B cell (primary cell): ENCODE measurements around the gene SLC25A20. TPM values are rescaled to one million over a fixed set of nuclear protein-coding genes. Genes with fewer than 3 reads are reported as not detected.
A peak's percentile ranks its signal among the peaks of the same experiment; 100 is the strongest.

ENCODE experiments used
- ATAC-seq: fragments of 200-7000 bp; cut with Tn5 transposase; one replicate; pipeline ENCODE4 v1.10.0; 2021; ENCODE audit warnings: low read depth, mild to moderate bottlenecking, moderate number of reproducible peaks, moderate library complexity
- CTCF ChIA-PET: fragments of 350-600 bp; sonication (Branson Sonifier 250); formaldehyde crosslinking; loops from one replicate; lab custom pipeline; 2021; ENCODE audit warnings: antibody characterized with exemption, inconsistent platforms; lab: Charles Lee
- POLR2A ChIA-PET: fragments of 350-600 bp; sonication (Branson Sonifier 250); formaldehyde crosslinking; loops from one replicate; lab custom pipeline; 2021; ENCODE audit warnings: antibody characterized with exemption; lab: Charles Lee
- DNase-seq: peaks from one replicate; pipeline ENCODE4 v3.0.0; 2013
- H2AFZ ChIP-seq: 2 replicates; pipeline ENCODE4 v1.6.1; 2012; ENCODE audit warnings: mild to moderate bottlenecking, low read depth, low read length; ENCODE audit not compliant: insufficient read depth, poor library complexity, severe bottlenecking
- H3K27ac ChIP-seq, 2 donors: 1 replicate in 1 of 2; 2 replicates in 1 of 2; pipeline ENCODE4 v1.5.1; 2012 to 2013; ENCODE audit warnings: low read length in 2 of 2, mild to moderate bottlenecking in 2 of 2, moderate library complexity in 1 of 2
- H3K27me3 ChIP-seq, 4 experiments: fragments of 200-600 bp in 1 of 4; sonication (generic) in 1 of 4; replicated peaks in 1 of 4; 1 replicate in 2 of 4; 2 replicates in 2 of 4; pipeline versions ENCODE4 v1.6.1 to v1.7.0; 2013 to 2016; ENCODE audit warnings: low read length in 3 of 4, mild to moderate bottlenecking in 2 of 4, mixed read lengths in 1 of 4, moderate library complexity in 1 of 4; ENCODE audit not compliant: insufficient read depth in 4 of 4, control insufficient read depth in 3 of 4; ENCODE audit errors: control extremely low read depth in 1 of 4
- H3K36me3 ChIP-seq, 2 experiments: replicated peaks in 1 of 2; 1 replicate in 1 of 2; 2 replicates in 1 of 2; pipeline versions ENCODE4 v1.6.1 to v1.7.1; 2013; ENCODE audit warnings: low read length in 1 of 2; ENCODE audit not compliant: insufficient read depth in 2 of 2, control insufficient read depth in 1 of 2; ENCODE audit errors: control extremely low read depth in 1 of 2, extremely low read depth in 1 of 2
- H3K4me1 ChIP-seq, 2 donors: fragments of 200-600 bp in 1 of 2; sonication (generic) in 1 of 2; 1 replicate in 1 of 2; 2 replicates in 1 of 2; pipeline versions ENCODE4 v1.5.1 to v1.6.1; 2013 to 2017; ENCODE audit warnings: low read length in 2 of 2; ENCODE audit not compliant: control insufficient read depth in 2 of 2, insufficient read depth in 2 of 2
- H3K4me2 ChIP-seq: replicated peaks from 2 replicates; pipeline ENCODE3; 2012; ENCODE audit warnings: mild to moderate bottlenecking, low read depth, low read length; ENCODE audit not compliant: poor library complexity, severe bottlenecking
- H3K4me3 ChIP-seq, 5 experiments: fragments of 200-600 bp in 1 of 5; sonication (generic) in 1 of 5; 1 replicate in 3 of 5; 2 replicates in 2 of 5; pipeline versions ENCODE4 v1.5.1 to v1.7.0; 2011 to 2016; ENCODE audit warnings: low read length in 4 of 5, mild to moderate bottlenecking in 4 of 5, low read depth in 2 of 5, control low read depth in 1 of 5, moderate library complexity in 1 of 5; ENCODE audit not compliant: insufficient read depth in 1 of 5; ENCODE audit errors: control extremely low read depth in 1 of 5, extremely low read depth in 1 of 5
- H3K79me2 ChIP-seq: fragments of 200-600 bp; sonication (generic); one replicate; pipeline ENCODE4 v1.6.0; 2016; ENCODE audit warnings: low read length; ENCODE audit not compliant: control insufficient read depth, insufficient read depth
- H3K9ac ChIP-seq: fragments of 200-600 bp; sonication (generic); 2 replicates; pipeline ENCODE4 v1.6.1; 2017; ENCODE audit warnings: mild to moderate bottlenecking, low read length, moderate library complexity
- H3K9me3 ChIP-seq, 3 donors: one replicate each; pipeline versions ENCODE4 v1.6.1 to v1.7.1; 2013; ENCODE audit warnings: low read length in 2 of 3; ENCODE audit not compliant: control insufficient read depth in 2 of 3, insufficient read depth in 1 of 3; ENCODE audit errors: control extremely low read depth in 1 of 3
- H4K20me1 ChIP-seq: 2 replicates; pipeline ENCODE4 v1.6.0; 2012; ENCODE audit warnings: mild to moderate bottlenecking, low read length; ENCODE audit not compliant: insufficient read depth, control insufficient read depth, poor library complexity, severe bottlenecking
- H3K27ac Mint-ChIP-seq: one replicate; pipeline ENCODE4 v1.8.0; 2021; ENCODE audit warnings: mixed read lengths
- H3K27me3 Mint-ChIP-seq: one replicate; pipeline ENCODE4 v1.8.0; 2021; ENCODE audit warnings: mixed read lengths
- H3K4me1 Mint-ChIP-seq: one replicate; pipeline ENCODE4 v1.8.0; 2021; ENCODE audit warnings: mixed read lengths
- H3K4me3 Mint-ChIP-seq: one replicate; pipeline ENCODE4 v1.8.0; 2021; ENCODE audit warnings: mixed read lengths
- H3K9me3 Mint-ChIP-seq: one replicate; pipeline ENCODE4 v1.8.0; 2022; ENCODE audit warnings: mixed read lengths; ENCODE audit not compliant: insufficient read depth
- EZH2 ChIP-seq: IDR thresholded peaks from 2 replicates; pipeline ENCODE4 v1.6.1; 2012; ENCODE audit warnings: borderline replicate concordance, low read depth, mild to moderate bottlenecking, moderate library complexity, low read length; ENCODE audit not compliant: insufficient read depth, poor library complexity, severe bottlenecking
- WGBS: methylation state at CpG from one replicate; pipeline ENCODE4 v1.1.5; 2013; ENCODE audit warnings: missing lambda C conversion rate; ENCODE audit not compliant: insufficient coverage; 5-methylcytosine and 5-hydroxymethylcytosine counted together
- intact Hi-C: fragments of 100-400 bp; cut with micrococcal nuclease; formaldehyde crosslinking; loops from one replicate; pipeline ENCODE4 v1.10.0; 2022
- polyA plus RNA-seq: library from polyadenylated mRNA; depleted of rRNA; stranded (reverse); fragments of >200 nt; gene quantifications from 2 replicates; pipeline ENCODE4 v1.2.3, GENCODE V29; 2012
- total RNA-seq, 2 donors: library from RNA; stranded (reverse); fragments of 120-200 nt in 1 of 2; gene quantifications; 1 replicate in 1 of 2; 2 replicates in 1 of 2; pipeline versions ENCODE4 v1.2.3 to v1.2.4, GENCODE V29; 2013 to 2022
- TF ChIP-seq, protein P1 (sequence below): fragments of 200-600 bp; IDR thresholded peaks from one replicate; pipeline ENCODE4 v1.8.0; 2022; ENCODE audit warnings: antibody characterized with exemption, mild to moderate bottlenecking

Gene SLC25A20
- total and polyA plus RNA-seq, 2 donors (not counting 1 experiment from before 2014, with no cell fraction given): 12.2 to 19.9 TPM

DNA sequence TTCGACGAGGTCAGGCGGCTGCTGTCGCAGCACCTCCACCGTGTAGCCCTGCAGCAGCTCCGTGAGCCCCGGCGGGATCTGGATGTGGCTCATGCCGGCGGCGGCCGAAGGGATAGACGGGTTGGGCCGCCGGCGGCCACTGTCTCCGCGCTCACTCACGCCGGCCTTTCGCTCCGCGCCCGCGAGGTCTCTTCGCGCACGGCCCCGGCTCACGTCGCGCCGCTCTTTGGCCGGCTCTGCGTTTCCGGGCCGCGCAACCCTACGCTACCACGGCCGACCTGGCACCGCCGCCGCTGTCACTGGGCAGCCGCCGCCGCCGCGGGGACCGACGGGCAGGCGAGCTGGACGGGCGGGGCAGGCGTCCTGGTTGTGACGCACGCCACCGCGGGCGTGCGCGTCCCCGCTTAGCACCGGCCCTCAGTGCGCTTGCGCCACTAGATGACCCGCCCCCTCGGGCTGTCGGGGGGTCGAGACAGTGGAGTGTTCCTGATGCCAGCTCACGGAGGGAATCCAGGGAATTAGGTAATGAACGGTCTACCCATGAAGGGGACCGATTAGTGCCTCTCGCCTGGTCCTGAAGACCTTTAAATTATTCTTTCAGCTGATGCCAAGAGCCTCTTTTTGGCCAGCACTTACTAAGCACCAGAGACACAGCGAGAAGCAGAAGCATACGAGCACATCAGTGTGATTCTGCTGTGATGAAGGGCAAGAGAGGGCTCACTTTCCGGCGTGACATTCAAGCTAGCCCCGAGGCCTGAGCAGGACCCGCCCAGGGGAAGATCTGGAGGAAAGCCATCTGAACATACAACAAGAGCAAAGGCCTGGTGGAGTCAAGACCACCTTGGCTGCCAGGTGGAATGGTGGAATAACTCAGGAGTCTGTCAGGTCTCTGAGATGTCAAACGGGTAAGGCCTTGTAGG lies 50.9 kb downstream of the SLC25A20 start, which contains the start of gene PRKAR2A:
PRKAR2A (minus strand) TSS at position 371 of the 920 bp plus-strand sequence; CDS start at position 93, 278 bp downstream.
- Mint-ChIP-seq H3K9me3 (no peaks in the 10 kb centered on the region), H3K4me3 (peak within 1 kb of the TSS; percentile 96), H3K27me3 (no peaks in the 10 kb centered on the region), H3K4me1 (peaks cover 28% of the 10 kb centered on the region), H3K27ac (peak within 1 kb of the TSS; percentile 96)
- Histone ChIP-seq H3K79me2 (peaks cover 26% of the 10 kb centered on the region), H4K20me1 (no peaks in the 10 kb centered on the region), H3K27me3 (no peaks in the 10 kb centered on the region), H3K4me2 (peak within 1 kb of the TSS; percentile 89), H3K36me3 (peaks cover 0 to 2% of the 10 kb centered on the region in 2 experiments), H3K4me3 (peak within 1 kb of the TSS; percentile 67 to 88 (median 80)), H2AFZ (peak within 1 kb of the TSS; percentile 82), H3K9me3 (no peaks in the 10 kb centered on the region), H3K27ac (peak within 1 kb of the TSS; percentile 68 to 89), H3K9ac (peak within 1 kb of the TSS; percentile 83), H3K4me1 (peaks cover 16 to 25% of the 10 kb centered on the region in 2 donors)
- DNase-seq (peak; percentile 93), ATAC-seq (peak; percentile 95)
- WGBS: 2% methylated on average over 77 of the region's 81 CpGs
- no peak for TF ChIP-seq EZH2
- TF ChIP-seq, protein P1, sequence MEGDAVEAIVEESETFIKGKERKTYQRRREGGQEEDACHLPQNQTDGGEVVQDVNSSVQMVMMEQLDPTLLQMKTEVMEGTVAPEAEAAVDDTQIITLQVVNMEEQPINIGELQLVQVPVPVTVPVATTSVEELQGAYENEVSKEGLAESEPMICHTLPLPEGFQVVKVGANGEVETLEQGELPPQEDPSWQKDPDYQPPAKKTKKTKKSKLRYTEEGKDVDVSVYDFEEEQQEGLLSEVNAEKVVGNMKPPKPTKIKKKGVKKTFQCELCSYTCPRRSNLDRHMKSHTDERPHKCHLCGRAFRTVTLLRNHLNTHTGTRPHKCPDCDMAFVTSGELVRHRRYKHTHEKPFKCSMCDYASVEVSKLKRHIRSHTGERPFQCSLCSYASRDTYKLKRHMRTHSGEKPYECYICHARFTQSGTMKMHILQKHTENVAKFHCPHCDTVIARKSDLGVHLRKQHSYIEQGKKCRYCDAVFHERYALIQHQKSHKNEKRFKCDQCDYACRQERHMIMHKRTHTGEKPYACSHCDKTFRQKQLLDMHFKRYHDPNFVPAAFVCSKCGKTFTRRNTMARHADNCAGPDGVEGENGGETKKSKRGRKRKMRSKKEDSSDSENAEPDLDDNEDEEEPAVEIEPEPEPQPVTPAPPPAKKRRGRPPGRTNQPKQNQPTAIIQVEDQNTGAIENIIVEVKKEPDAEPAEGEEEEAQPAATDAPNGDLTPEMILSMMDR: no peak
- POLR2A ChIA-PET: interaction anchor here (1.2 to 2.1 kb wide), 4 partner anchors 36 to 160 kb away, joined by 4 to 10 read pairs (median 4); partner anchors contain the start of genes ARIH2, SLC25A20 and WDR6
- CTCF ChIA-PET: interaction anchor here (1.2 to 1.6 kb wide), 2 partner anchors 14 to 51 kb away, joined by 3 read pairs; partner anchors contain the start of gene SLC25A20
- intact Hi-C loops: loop anchor here (1.0 to 10.0 kb wide), 5 partner anchors 51 to 627 kb away; partner anchors contain the start of genes ARIH2, DAG1, IP6K2 and QRICH1
